GM18517 (cell line): ENCODE data around the gene NNAT.
"Not testable (repeated sequence)": the region's sequence is repeated elsewhere in the genome, so short reads cannot be mapped to it uniquely, and the experiment has no call there.

ENCODE experiments used
- ATAC-seq: cut with Tn5 transposase; IDR thresholded peaks from one replicate; pipeline ENCODE4 v1.9.1; 2021; ENCODE audit warnings: mild to moderate bottlenecking, moderate library complexity; ENCODE audit not compliant: unreplicated experiment

Gene NNAT

GRCh38 chr20:37538003-37538402 lies 17.0 kb downstream of the NNAT start:
- ATAC-seq, result no peak

- ATAC-seq, result no peak
Observed at GRCh38 chr20:37539424-37539823, 18.4 kb downstream of the NNAT start.

GRCh38 chr20:37540001-37540400 lies 19.0 kb downstream of the NNAT start:
- ATAC-seq, result no peak

GRCh38 chr20:37540838-37541237 lies 19.8 kb downstream of the NNAT start:
- not testable (repeated sequence) for ATAC-seq

- no peak for ATAC-seq
Observed at GRCh38 chr20:37541326-37541725, 20.3 kb downstream of the NNAT start.

GRCh38 chr20:37542281-37542680 lies 21.2 kb downstream of the NNAT start:
- no peak for ATAC-seq

GRCh38 chr20:37543828-37544227 lies 22.8 kb downstream of the NNAT start:
- no peak for ATAC-seq

- ATAC-seq, result no peak
Observed at GRCh38 chr20:37544386-37544785, 23.3 kb downstream of the NNAT start.

- no peak for ATAC-seq
Observed at GRCh38 chr20:37545516-37545915, 24.5 kb downstream of the NNAT start.

GRCh38 chr20:37547912-37548311 lies 26.9 kb downstream of the NNAT start:
- ATAC-seq, result no peak

GRCh38 chr20:37550101-37550920 lies 29.3 kb downstream of the NNAT start:
- ATAC-seq, result not testable (repeated sequence)

- ATAC-seq, result not testable (repeated sequence)
Observed at GRCh38 chr20:37551660-37552059, 30.6 kb downstream of the NNAT start.

GRCh38 chr20:37552415-37552814 lies 31.4 kb downstream of the NNAT start:
- no peak for ATAC-seq

GRCh38 chr20:37554721-37555298 lies 33.8 kb downstream of the NNAT start:
- not testable (repeated sequence) for ATAC-seq

- ATAC-seq, result no peak
Observed at GRCh38 chr20:37556538-37556937, 35.5 kb downstream of the NNAT start.

- ATAC-seq, result no peak
Observed at GRCh38 chr20:37558306-37558705, 37.3 kb downstream of the NNAT start.

- ATAC-seq, result no peak
Observed at GRCh38 chr20:37558779-37559178, 37.7 kb downstream of the NNAT start.

GRCh38 chr20:37559312-37560027 lies 38.4 kb downstream of the NNAT start:
- ATAC-seq, result no peak

- no peak for ATAC-seq
Observed at GRCh38 chr20:37560629-37561028, 39.6 kb downstream of the NNAT start.

GRCh38 chr20:37562695-37563480 lies 41.8 kb downstream of the NNAT start:
- no peak for ATAC-seq

GRCh38 chr20:37564016-37564387 lies 43.0 kb downstream of the NNAT start:
- no peak for ATAC-seq
